OCI-LY1 (cell line): ENCODE results near the gene LRRC70.

Experiments used
- H2AFZ ChIP-seq: fragments of 200-600 bp; sonication (generic), shearing (Covaris generic); 2 replicates; pipeline ENCODE4 v1.6.0; 2014; ENCODE audit warnings: antibody characterized with exemption, mild to moderate bottlenecking, low read length
- H3F3A ChIP-seq: fragments of 200-600 bp; sonication (generic), shearing (Covaris generic); 2 replicates; pipeline ENCODE4 v1.6.0; 2014; ENCODE audit warnings: mild to moderate bottlenecking, antibody characterized with exemption, low read length, moderate library complexity; ENCODE audit not compliant: insufficient read depth
- H3K27ac ChIP-seq: fragments of 200-600 bp; sonication (generic); 2 replicates; pipeline ENCODE4 v1.5.1; 2014; ENCODE audit warnings: low read length, mixed run types, mild to moderate bottlenecking, low read depth; ENCODE audit not compliant: poor library complexity, severe bottlenecking
- H3K27me3 ChIP-seq: fragments of 200-600 bp; sonication (generic); 2 replicates; pipeline ENCODE4 v1.6.0; 2014; ENCODE audit warnings: antibody characterized with exemption, mild to moderate bottlenecking, low read length, moderate library complexity; ENCODE audit not compliant: insufficient read depth
- H3K36me3 ChIP-seq: fragments of 200-600 bp; sonication (generic); 2 replicates; pipeline ENCODE4 v1.6.1; 2014; ENCODE audit warnings: mild to moderate bottlenecking, antibody characterized with exemption, low read length, moderate library complexity, mixed read lengths; ENCODE audit not compliant: insufficient read depth
- H3K4me1 ChIP-seq: fragments of 200-600 bp; sonication (generic); 2 replicates; pipeline ENCODE4 v1.5.1; 2014; ENCODE audit warnings: mild to moderate bottlenecking, low read length, moderate library complexity; ENCODE audit not compliant: insufficient read depth, severe bottlenecking
- H3K4me2 ChIP-seq: fragments of 200-600 bp; sonication (generic), shearing (Covaris generic); 2 replicates; pipeline ENCODE4 v1.6.1; 2014; ENCODE audit warnings: low read length
- H3K4me3 ChIP-seq: fragments of 200-600 bp; sonication (generic); 2 replicates; pipeline ENCODE4 v1.5.1; 2014; ENCODE audit warnings: low read length, low read depth, mild to moderate bottlenecking, mixed read lengths; ENCODE audit not compliant: poor library complexity, severe bottlenecking
- H3K79me2 ChIP-seq: fragments of 200-600 bp; shearing (Covaris generic); 2 replicates; pipeline ENCODE4 v1.6.1; 2016; ENCODE audit warnings: mixed run types, low read length, mixed read lengths; ENCODE audit not compliant: insufficient read depth
- H3K9ac ChIP-seq: fragments of 200-600 bp; sonication (generic), shearing (Covaris generic); 2 replicates; pipeline ENCODE4 v1.6.1; 2014; ENCODE audit warnings: mild to moderate bottlenecking, low read length, mixed read lengths
- H3K9me2 ChIP-seq: fragments of 200-600 bp; sonication (generic), shearing (Covaris generic); 2 replicates; pipeline ENCODE4 v1.6.1; 2014; ENCODE audit warnings: low read depth, mild to moderate bottlenecking, low read length, mixed read lengths
- H3K9me3 ChIP-seq: fragments of 200-600 bp; shearing (Covaris generic); 2 replicates; pipeline ENCODE4 v1.6.1; 2014; ENCODE audit warnings: low read length, mixed read lengths
- H4K20me1 ChIP-seq: fragments of 200-600 bp; sonication (generic), shearing (Covaris generic); 2 replicates; pipeline ENCODE4 v1.6.0; 2016; ENCODE audit warnings: mild to moderate bottlenecking, low read length; ENCODE audit not compliant: insufficient read depth
- EZH2 ChIP-seq: fragments of 200-600 bp; sonication (generic), shearing (Covaris generic); IDR thresholded peaks from 2 replicates; pipeline ENCODE4 v1.8.0; 2017; ENCODE audit warnings: borderline replicate concordance, mixed run types, mild to moderate bottlenecking, antibody characterized with exemption, low read length, moderate library complexity, mixed read lengths
- TF ChIP-seq, protein P1 (sequence below): fragments of 200-600 bp; sonication (generic), shearing (Covaris generic); IDR thresholded peaks from 2 replicates; pipeline ENCODE4 v1.5.1; 2017; ENCODE audit warnings: mild to moderate bottlenecking, antibody characterized with exemption, low read length, moderate library complexity, mixed read lengths

Gene LRRC70

GRCh38 chr5:62555930-62556329 lies 22.7 kb upstream of the LRRC70 start:
- H3F3A ChIP-seq: no peaks in the 10 kb centered on the region
- peaks cover 32% of the 10 kb centered on the region for H3K36me3 ChIP-seq
- no peak overlapping the region for H3K4me2 ChIP-seq
- no peaks in the 10 kb centered on the region for H4K20me1 ChIP-seq
- H3K4me1 ChIP-seq: no peaks in the 10 kb centered on the region
- no peaks in the 10 kb centered on the region for H3K27me3 ChIP-seq
- no peak overlapping the region for H3K4me3 ChIP-seq
- H3K9me2 ChIP-seq: no peaks in the 10 kb centered on the region
- no peaks in the 10 kb centered on the region for H3K9me3 ChIP-seq
- H3K79me2 ChIP-seq: no peaks in the 10 kb centered on the region
- H2AFZ ChIP-seq: no peak overlapping the region
- TF ChIP-seq EZH2: no peak
- TF ChIP-seq, protein P1, sequence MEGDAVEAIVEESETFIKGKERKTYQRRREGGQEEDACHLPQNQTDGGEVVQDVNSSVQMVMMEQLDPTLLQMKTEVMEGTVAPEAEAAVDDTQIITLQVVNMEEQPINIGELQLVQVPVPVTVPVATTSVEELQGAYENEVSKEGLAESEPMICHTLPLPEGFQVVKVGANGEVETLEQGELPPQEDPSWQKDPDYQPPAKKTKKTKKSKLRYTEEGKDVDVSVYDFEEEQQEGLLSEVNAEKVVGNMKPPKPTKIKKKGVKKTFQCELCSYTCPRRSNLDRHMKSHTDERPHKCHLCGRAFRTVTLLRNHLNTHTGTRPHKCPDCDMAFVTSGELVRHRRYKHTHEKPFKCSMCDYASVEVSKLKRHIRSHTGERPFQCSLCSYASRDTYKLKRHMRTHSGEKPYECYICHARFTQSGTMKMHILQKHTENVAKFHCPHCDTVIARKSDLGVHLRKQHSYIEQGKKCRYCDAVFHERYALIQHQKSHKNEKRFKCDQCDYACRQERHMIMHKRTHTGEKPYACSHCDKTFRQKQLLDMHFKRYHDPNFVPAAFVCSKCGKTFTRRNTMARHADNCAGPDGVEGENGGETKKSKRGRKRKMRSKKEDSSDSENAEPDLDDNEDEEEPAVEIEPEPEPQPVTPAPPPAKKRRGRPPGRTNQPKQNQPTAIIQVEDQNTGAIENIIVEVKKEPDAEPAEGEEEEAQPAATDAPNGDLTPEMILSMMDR: no peak
- H3K27ac ChIP-seq: no peak overlapping the region
- H3K9ac ChIP-seq: no peak overlapping the region

- Histone ChIP-seq H3K79me2 (no peaks in the 10 kb centered on the region), H3K4me2 (no peak overlapping the region), H3K9ac (no peak overlapping the region), H3K27me3 (no peaks in the 10 kb centered on the region), H3K27ac (no peak overlapping the region), H3K9me3 (no peaks in the 10 kb centered on the region), H3F3A (no peaks in the 10 kb centered on the region), H4K20me1 (no peaks in the 10 kb centered on the region), H3K4me1 (no peaks in the 10 kb centered on the region), H3K9me2 (no peaks in the 10 kb centered on the region), H3K36me3 (peaks cover 35% of the 10 kb centered on the region), H3K4me3 (no peak overlapping the region), H2AFZ (no peak overlapping the region)
- no peak for TF ChIP-seq EZH2
- TF ChIP-seq, protein P1: no peak
These were observed 19.7 kb upstream of the LRRC70 start for GRCh38 chr5:62558941-62559340.

DNA sequence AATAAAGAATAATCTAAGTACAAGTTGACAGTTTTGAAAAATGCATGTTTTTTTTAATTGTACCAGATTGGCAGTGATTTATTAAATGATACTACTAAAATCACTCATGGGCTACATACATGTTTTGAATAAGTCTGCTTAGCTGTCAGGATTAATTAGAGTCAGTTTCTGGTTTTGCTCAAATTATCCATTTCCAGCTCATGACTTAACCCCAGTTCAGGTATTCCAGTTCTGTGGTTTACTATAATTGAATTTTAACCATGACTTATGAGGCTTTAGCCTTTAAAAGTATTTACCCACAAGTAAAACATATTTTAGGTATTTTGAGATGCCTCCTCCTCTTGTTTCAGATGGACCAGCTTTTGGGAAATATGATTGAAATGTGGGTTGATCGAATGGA lies 17.8 kb upstream of the LRRC70 start:
- Histone ChIP-seq H3K27me3 (no peaks in the 10 kb centered on the region), H3K9ac (no peak overlapping the region), H3K4me2 (no peak overlapping the region), H3K79me2 (no peaks in the 10 kb centered on the region), H3K4me1 (no peaks in the 10 kb centered on the region), H3F3A (no peaks in the 10 kb centered on the region), H2AFZ (no peak overlapping the region), H3K27ac (no peak overlapping the region), H3K9me2 (no peaks in the 10 kb centered on the region), H3K36me3 (peaks cover 44% of the 10 kb centered on the region), H3K4me3 (no peak overlapping the region), H3K9me3 (no peaks in the 10 kb centered on the region), H4K20me1 (no peaks in the 10 kb centered on the region)
- TF ChIP-seq, protein P1: no peak
- TF ChIP-seq EZH2: no peak
